Activated T-cell treated with anti-CD3 and anti-CD28 coated beads for 1 hour (primary cell): ENCODE results near the gene FSTL5.

Source experiments
- DNase-seq: peaks from one replicate; pipeline ENCODE4 v3.0.0-alpha.2; 2020; ENCODE audit warnings: low read depth

FSTL5 gene

DNA sequence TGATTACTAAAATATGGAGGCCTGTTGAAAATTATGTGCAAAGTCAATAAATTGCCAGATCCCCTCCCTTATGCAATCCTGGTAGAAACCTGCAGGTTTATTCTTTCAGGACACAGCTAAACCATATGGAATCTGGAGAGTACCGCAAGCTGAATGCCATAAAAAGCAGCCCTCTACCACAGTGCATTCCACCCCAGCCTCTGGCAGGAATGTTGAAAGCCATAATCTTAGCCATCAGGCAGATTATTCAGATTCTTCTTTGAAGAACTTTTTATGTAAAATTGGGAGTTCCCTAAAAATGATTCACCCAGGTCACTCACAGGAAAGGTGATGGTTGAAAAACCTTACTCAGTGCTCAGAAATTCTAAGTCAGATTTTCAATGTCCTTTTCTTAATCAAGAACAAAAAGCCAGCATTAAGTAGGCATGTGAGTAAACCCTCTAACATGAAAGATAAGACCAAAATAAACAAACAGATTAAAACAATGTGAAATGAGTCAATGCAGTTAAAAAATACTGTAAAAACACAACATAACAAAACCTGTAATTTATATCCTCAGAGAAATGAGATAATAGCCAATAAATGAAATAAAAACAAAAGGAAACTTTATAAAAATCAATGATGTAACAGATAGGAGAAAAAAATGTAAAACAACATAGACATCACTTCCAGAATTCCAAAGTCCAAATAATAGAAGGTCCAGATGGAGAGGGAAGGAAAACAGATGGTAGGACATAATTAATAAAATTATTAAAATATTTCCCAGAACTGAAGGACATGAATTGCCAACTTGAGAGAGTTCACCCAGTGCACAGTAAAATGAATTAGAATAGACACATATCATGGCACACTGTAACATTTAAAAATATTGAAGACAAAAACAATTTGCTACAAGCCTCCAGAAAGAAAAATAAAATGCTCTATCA, 226.9 kb downstream of the FSTL5 start:
- DNase-seq = no peak

DNA sequence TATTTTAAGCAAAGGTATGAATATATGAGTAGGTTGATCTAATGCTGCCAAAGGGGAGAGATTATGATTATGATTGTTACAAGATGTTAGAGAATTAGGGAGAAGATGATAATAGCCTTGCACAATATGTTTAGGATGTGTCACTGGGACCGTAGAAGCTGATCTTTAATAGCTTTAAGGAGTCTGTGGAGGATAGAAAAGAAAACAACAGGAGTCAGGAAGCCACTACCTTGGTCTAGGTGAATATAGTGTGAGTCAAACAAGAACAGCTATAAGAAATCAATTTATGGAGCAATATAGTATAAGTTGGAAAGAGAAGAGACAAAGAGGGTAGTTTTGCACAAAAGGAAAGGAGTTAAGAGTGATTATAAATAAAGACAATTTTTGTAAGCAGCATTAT, 232.7 kb downstream of the FSTL5 start:
- no peak for DNase-seq

DNA sequence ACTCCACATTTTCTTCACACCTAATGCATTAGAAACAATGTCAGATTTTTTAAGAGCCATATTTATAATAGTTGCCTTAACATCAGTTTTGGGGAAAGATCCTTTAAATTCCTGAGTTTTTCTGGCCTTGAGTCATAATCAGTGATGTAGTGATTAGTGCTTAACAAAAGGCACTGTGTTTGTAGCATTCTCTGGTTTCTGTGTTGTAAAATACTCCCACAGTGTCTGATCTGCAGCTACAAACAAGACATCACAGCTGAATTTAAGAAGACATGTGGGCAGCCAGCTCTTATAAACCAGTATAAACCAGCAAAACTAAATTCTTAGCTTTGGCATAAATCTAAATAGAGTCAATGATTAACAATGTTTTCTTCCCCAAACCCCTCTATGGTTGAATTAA, 233.8 kb downstream of the FSTL5 start:
- no peak for DNase-seq

DNA sequence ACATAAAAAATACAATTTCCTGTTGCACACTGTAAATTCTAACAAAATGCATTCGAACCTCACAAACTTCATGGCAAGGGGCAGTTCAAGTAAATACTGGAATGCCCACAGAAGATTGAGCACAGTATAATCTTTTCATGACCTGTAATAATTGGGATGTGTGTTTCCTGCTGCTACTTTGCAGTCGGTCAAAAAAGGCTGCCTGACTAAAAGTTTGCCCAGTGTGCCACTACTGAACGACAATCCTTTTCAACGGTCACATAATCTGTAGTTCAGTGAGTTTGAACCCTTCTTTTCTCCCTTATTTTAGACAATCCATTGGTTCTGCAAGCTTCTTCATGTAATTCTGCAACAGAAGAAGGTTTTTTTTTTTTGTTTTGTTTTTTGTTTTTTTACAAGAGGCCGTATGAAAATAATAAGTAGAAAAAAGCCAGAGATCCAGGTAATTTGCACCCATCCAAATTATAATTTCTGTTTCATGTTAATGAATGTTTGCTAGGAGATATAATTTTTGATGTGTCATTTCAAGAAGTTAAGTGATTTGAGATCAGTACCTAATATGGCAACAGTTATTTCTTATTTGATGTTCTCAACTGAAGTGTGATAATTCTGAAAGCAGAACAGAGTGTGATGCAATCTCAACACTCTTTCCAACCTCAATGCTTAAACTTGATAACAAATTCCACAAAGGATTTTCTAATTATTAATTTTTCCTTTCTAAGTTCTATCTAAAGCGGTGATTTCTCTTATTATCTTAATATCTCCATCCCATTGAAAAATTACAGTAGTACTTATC, 237.6 kb downstream of the FSTL5 start:
- DNase-seq = no peak

DNA sequence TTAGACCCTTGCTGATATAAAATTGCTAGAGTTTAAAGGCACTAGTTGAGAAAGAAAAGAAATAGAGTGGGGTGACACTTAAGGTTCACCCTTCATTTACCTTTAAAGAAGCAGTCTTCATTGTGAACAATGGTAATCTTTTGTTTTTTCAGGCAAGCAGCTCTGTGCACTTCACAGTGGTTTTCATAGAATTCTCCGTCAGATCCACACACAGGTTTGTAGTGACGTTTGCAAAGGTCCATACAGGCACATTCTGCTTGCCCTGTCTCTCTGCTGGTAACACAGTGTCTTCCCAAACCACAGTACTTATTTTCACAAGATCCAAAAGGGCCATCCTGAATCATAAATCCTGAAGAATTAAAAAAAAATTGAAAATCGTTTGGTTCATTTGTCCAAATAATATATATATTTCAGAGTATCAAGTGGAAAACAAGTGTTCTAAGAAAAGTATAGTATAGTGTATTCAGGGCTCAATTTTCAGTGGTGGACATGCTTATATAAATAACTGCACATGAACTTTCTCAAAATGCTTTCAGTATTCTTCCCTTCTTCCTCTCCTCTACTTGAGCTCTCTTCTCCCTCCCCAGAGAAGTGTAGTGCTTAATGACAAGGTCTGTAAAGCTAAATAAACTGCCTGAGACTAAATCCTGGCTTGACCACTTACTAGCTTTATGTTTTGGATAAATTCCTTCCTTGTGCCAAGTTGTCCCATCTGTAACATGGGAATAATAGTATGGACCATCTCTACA, 243.3 kb downstream of the FSTL5 start:
- DNase-seq = no peak

DNA sequence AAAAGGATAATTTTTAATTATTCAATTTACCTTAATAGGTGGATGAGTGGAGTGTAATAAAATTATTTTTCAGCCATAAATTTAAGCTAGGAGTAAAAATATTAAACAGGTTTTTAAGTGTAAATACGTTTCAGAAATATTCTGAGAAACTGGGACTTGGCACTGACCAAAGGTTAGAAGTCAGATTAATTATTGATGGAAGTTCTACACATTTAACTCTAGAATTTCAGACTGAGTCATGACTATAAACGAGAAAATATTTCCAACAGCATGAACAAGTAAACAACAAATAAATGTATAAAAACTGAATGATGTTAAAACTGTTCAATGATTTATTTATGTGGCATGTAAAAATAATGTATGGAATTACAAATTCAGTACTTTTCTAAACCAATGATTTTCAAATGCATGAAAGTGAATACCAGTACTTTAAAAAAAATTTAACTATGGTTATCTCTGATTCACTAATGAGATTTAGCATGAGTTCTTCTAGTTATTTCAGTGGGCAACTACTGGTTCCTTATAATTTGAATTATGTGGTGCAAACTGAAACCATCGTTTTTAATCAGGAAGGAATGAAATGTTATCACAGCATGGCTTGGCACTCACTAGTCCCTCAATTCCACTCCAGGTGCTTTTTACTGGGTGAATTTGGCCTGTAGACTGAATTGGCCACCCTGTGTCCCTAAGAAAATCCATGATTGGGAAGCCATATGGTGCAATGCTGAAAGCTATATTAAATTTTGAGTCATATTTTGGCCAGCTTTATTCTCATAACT, 244.2 kb downstream of the FSTL5 start:
- no peak for DNase-seq

DNA sequence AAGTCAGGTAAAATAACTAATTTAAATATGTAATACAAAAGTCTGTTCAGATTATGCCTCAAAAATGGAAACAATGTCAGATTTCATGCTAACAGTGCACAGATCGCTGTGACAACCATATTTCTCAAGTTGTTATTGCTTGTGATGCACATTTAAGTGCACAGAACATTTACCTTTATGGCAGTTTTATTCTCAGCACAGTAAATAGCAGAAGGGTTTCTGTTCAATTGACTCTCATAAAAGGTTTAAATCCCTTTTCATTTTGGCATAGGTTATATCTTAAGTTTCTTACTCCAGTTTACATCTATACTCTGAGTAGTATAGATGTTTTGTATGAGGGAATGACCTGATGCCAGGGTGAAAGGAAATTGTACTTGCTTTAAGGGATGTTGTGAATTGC, 247.8 kb downstream of the FSTL5 start:
- DNase-seq = no peak

DNA sequence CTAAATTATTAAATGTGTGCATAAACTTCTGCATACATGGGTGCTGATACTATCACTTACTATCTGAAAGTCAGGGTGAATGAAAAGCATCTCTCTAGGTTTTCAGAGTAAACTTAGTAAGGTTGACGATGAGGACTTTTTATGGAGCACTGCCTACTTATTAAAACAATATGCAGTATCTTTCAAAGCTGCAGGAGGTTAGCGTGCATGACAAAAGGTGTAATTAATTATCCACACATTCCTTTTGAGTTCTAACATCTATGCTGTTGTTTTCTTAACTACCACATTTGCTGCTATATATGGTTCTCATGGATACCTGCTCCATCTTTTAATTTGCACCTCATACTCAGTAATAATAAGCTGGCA, 256.2 kb downstream of the FSTL5 start:
- no peak for DNase-seq

DNA sequence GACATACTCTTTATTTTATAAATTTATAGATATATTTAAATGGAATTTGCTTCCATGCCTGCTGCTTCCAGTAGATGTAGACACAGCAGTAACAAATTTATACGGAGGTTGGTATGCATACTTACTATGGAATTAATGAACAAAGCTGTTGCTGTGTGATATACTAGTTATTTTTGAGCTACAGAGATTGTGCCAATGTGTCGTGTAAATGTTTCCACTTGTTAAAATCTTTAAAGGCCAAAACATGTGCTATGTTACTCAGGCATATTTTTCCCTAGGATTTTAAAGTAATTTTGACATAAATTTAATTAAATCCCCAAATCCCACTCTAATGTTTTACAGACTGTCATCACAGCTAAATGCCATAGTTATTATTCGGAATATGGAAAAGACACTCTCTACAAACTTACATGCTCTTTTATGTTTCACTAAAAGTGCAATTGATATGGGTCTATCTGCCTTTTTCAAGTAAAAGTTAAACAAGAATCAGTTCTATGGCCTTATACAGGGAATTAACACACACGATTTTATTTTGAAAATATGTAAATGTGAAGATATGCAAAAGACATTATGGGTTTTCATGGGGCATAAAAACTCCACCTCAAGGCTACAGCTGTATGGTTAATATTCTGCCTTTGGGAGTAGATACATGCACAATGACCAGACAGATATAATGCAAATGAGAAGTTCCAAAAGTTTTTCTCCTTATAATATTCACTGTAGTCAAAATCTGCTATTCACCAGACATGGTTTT, 256.8 kb downstream of the FSTL5 start:
- DNase-seq = no peak

DNA sequence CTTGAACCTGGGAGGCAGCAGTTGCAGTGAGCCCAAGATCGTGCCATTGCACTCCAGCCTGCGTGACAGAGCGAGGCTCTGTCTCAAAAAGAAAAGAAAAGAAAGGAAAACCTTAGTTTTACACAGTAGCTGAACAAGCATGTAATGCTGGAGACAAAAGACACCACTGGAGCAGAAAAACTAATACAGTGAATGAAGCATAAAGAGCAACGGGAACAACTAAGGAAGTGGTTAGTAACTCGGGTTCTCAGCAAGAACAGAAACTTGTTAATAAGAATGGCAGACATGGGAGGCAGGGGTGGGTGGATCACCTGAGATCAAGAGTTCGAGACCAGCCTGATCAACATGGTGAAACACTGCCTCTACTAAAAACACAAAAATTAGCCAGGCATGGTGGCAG, 263.7 kb downstream of the FSTL5 start:
- DNase-seq = no peak

DNA sequence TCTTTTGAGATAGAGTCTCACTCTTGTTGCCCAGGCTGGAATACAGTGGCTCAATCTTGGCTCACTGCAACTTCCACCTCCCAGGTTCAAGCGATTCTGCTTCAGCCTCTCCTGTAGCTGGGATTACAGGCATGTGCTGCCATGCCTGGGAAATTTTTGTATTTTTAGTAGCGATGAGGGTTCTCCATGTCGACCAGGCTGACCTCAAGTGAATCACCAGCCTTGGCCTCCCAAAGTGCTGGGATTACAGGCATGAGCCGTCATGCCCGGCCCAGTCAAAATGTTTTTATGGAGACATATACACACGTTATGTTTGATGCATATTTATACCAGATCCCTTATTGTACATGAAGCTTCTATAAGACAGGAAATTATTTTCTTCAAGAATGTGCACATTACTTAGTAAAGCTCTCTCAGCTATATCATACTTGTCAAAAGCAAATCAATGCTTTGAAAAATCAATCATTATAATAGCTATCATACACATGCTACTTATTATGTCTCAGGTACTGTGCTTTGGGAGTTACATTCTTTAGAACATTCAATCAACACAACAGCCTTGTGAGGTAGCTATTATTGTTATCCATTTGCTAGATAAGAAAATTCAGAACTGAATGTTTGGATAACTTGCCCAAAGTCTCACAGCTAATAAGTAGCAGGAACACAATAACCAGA, 269.2 kb downstream of the FSTL5 start:
- DNase-seq = no peak

DNA sequence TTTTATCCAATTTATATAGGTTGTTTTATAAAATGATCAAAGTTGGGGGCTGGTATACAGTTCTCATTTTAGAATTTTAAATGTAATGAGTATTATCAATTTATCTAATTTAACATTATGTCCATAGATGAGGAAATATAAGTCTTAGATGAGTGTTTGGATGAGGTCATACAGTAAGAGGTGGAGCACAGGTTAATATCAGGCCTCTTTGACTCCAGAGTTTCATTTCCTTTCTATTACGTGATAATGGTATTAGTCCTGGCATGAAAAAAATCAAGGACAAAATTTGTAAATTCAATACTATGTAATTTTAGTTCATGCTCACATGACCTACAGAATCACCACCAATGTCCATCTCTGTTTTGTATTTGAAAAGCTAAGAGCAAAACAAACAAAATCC, 269.8 kb downstream of the FSTL5 start:
- DNase-seq = no peak

DNA sequence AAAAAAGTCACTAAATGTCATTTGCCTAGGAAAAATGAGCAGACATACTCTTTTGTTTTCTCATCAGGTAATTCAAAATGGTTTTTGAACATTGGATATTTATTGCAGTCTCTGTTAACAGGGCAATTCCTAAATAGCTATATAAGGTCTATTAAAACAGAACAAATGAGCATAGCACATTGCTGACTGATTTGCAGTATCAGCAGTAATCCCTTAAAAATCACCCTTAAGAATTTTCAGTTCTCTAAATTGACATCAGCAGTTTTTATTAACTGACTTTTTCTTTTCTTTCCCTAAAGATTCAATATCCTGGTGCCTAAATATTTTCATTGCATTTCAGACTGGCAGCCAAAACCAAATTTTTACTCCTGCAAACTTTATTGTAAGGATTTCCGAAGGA, 270.2 kb downstream of the FSTL5 start:
- no peak for DNase-seq

DNA sequence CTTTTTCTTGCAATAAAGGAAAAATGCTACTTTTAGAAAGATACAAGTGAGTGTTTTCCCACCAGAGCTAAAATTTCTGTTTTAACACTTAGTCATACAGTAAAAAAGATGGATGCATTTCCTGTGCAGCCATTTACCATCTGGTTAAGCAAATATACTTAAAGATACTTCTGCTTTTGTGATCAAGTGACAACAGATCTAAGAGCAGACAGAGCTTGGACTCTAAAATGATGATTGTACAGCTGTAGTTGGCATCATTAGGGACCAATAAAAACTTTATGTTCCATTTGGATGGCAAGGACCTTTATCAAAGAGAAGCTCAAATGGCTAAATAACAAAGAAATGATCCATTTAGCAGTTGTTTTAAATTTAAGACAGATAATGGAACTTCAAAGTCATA, 270.8 kb downstream of the FSTL5 start:
- no peak for DNase-seq

DNA sequence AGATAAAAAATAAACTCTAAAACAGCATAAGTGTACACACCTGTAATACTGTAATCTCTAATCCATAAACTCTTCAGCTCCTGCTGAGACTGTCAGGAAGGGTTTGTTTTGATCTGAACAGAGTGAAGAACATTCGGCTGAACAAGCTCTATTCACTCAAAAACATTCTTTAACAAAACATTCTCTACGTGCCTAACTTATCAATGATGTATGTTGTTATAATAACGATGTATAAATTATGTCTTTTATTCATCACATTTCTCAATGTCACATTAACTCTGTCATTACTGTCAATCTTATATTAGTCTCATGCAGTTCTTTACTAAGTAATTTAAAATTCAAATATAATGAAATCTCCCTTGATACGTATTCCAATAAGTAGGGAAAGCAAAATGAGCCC, 280.6 kb downstream of the FSTL5 start:
- no peak for DNase-seq

DNA sequence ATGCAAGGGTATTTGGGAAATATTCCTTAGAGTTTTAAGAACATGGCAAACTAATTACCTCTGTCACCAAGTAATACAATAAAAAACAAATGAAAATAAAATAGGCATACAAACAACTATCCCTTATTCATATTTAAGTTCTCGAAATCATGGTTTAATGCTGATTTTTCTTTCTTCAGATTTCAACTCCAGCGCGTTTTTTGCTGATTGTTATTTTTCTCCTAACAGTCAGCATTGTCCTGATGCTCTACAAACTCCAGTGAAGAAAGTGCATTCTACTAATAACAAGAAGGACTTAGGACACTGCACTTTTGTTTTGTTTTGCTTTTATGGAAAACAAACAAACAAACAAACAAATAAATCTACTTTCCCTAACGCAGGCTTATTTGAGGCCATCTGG, 282.4 kb downstream of the FSTL5 start:
- DNase-seq = no peak

DNA sequence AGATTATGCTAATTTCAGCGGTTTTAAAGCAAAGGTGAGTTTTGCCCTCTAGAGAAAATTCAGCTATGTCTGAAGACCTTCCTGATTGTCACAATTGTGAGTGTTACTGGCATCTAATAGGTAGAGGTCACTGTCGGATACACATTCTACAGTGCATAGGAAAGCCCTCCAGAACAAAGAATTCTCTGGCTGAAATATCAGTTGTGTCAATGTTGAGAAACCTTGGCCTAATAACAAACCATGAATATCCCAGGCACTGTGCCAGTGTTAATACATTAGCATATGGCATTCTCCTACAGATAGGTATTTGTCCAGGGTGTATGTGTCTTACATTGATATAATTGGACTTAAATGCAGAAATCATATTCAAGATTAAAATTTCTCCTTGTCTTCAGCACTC, 294.3 kb downstream of the FSTL5 start:
- DNase-seq = no peak

DNA sequence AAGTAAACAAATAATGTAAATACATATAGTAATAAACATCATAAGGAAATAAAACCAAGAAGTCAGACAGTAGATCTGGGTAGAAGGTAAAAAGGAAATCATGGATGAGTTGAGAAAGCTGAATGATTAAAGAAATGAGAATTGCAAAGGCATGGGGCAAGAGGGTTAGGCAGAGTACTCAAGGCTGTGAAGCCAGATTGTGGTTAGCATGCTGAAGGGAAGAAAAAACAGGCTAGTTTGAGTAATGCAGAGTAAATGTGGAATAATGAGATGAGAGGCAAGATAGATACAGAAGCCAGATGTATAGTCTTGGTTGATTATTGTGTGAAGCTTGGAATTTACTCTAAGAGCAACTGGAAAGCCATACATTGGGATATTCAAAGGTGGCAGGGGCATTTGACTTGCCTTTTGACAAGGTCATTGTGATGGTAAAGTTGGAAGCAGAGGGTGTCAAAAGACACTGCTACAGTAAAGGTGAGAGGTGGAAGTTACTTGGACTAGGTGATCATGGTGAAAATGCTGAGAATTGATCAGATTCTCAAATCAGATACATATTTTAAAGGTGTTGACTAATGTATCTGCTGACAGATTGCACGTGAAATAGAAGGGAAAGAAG, 307.0 kb downstream of the FSTL5 start:
- DNase-seq = no peak

DNA sequence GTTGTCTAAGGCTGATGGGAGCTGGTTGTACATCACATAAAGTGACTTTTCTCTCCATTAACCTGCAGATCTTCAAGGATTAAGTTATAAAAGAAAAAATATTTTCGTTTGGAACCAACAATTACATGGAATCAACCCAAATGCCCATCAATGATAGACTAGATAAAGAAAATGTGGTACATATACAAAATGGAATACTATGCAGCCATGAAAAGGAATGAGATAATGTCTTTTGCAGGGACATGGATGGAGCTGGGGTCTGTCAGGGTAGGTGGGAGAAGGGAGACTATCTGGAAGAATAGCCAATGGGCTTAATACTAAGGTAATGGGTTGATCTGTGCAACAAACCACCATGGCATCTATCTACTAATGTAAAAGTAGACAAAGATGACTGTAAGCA, 313.2 kb downstream of the FSTL5 start:
- DNase-seq = no peak

DNA sequence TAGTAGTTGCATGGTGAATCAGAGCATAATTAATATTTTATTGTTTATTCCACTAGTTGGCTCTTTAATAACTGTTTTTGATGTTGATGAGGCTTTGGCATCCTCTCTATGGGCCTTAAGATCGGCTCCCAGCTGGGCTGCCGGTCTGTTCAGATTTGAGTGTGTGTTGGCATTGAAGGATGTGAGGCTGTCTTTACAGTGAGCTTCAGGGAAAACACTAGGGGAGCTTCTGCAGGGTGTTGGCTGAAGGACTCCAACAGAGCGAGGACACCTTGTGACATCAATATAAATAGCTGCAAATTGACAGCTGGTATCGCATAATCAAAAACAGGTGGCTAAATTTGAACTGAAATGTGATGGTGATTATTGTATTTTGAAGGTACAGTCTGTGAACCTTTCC, 322.0 kb downstream of the FSTL5 start:
- no peak for DNase-seq
